NT2/D1 (cell line): ENCODE results near the gene OR2AT4.
A peak's percentile ranks its signal among the peaks of the same experiment; 100 is the strongest.

Source experiments
- DNase-seq: peaks from one replicate; pipeline ENCODE4 v3.0.0-alpha.2; 2011; ENCODE audit warnings: low read depth, low spot score
- H3K27me3 ChIP-seq: 2 replicates; pipeline ENCODE4 v1.6.0; 2011; ENCODE audit warnings: mild to moderate bottlenecking; ENCODE audit not compliant: insufficient read length, insufficient read depth
- H3K36me3 ChIP-seq: 2 replicates; pipeline ENCODE4 v1.6.1; 2011; ENCODE audit warnings: mild to moderate bottlenecking, low read length, mixed read lengths; ENCODE audit not compliant: insufficient read depth, insufficient read length
- H3K4me1 ChIP-seq: 2 replicates; pipeline ENCODE4 v1.5.1; 2011; ENCODE audit not compliant: insufficient read depth, insufficient read length
- H3K4me3 ChIP-seq: 2 replicates; pipeline ENCODE4 v1.5.1; 2011; ENCODE audit warnings: low read depth; ENCODE audit not compliant: insufficient read length
- H3K9ac ChIP-seq: 2 replicates; pipeline ENCODE4 v1.6.0; 2011; ENCODE audit warnings: low read depth; ENCODE audit not compliant: insufficient read length
- H3K9me3 ChIP-seq: 2 replicates; pipeline ENCODE4 v1.5.1; 2011; ENCODE audit warnings: mild to moderate bottlenecking, low read length; ENCODE audit not compliant: insufficient read depth
- SUZ12 ChIP-seq: IDR thresholded peaks from 2 replicates; pipeline ENCODE4 v1.6.1; 2011; ENCODE audit not compliant: insufficient read length, insufficient read depth; ENCODE audit errors: extremely low read depth
- YY1 ChIP-seq: IDR thresholded peaks from 2 replicates; pipeline ENCODE4 v1.6.1; 2011; ENCODE audit not compliant: insufficient read length, insufficient read depth
- ZNF274 ChIP-seq: IDR thresholded peaks from 2 replicates; pipeline ENCODE4 v1.6.1; 2011; ENCODE audit warnings: mild to moderate bottlenecking, low read depth, low read length

The OR2AT4 gene

DNA sequence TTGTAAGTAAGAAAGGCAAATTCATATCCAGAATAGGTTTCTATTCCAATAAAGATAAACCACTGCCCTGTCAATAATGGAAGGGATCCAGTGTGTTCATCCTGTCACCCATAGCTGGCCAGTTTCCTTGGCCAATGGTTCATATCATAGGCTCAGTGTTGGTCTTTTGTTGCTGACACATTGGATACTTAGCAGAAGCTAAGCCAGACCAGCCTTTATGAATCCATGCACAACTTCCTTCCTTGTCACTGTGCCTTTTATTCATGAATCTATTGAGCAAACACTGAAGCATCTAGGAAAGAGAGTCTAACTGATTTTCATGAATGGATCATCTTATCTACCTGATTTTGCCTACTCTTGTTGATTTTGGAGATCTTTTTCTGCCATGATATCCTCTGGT lies 20.0 kb downstream of the OR2AT4 start:
- Histone ChIP-seq H3K9ac (no peak overlapping the region), H3K9me3 (no peaks in the 10 kb centered on the region), H3K4me3 (no peak overlapping the region), H3K27me3 (no peaks in the 10 kb centered on the region), H3K4me1 (no peaks in the 10 kb centered on the region), H3K36me3 (no peaks in the 10 kb centered on the region)
- no peak for DNase-seq
- TF ChIP-seq YY1: no peak
- TF ChIP-seq SUZ12: no peak
- no peak for TF ChIP-seq ZNF274

DNA sequence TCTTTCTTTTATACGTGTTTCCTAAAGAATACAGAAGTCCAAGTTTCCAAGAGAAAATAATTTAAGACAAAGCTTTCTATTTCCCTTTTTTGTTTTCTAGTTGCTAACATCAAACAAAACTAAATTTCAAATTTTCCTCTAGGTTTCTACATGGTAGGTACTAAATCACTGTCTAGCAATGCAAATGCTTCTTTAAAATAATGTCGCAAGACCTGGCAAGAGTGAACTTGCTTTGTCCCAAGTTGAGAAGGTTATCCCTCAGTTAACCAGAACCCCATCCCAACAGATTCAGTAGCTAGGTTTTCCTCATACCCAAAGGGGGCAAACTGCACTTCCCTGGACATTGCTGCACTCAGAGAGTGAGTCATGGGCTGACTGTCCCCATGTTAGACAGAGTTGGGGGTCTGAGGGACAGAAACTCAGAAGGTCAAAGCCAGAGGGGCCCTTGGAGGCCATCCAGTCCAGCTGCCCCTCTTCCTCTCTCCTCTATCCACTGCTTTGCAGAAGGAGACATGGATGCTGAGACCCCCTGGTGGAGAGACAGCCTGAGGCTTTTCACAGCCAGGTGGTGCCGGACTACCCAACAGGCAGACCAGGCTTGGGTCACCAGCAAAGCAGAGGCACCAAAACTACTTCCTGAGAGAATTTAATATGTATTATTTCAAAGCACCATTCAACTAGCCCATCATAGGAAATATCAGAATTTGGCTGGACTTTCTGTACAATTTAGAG lies 23.1 kb downstream of the OR2AT4 start:
- TF ChIP-seq ZNF274 (no peak), YY1 (no peak), SUZ12 (no peak)
- H3K9ac ChIP-seq: no peak overlapping the region

DNA sequence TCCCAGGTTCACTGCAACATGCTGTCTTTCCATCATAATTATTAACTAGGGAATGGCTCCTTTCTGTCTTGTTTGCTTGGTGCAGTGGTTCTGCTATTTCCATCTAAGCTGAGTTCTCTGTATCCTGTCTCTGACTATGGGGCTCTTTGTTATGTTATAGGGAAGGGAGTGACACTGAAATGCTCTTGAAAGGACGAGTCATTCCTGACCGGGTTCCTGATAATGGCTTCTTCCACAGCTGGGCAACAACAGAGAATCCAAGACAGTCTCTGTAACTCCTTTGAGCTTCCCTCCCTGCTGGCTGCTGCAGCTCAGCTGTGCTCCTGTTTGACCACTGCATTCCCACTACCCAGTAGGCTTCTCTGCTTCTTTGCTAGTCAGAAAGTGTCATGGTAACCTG lies 24.1 kb downstream of the OR2AT4 start:
- Histone ChIP-seq H3K9ac (no peak overlapping the region), H3K4me1 (no peaks in the 10 kb centered on the region), H3K4me3 (no peak overlapping the region), H3K9me3 (no peaks in the 10 kb centered on the region), H3K36me3 (no peaks in the 10 kb centered on the region), H3K27me3 (no peaks in the 10 kb centered on the region)
- DNase-seq: peak; percentile 56
- TF ChIP-seq ZNF274 (no peak), YY1 (no peak), SUZ12 (no peak)

More for the DNA sequence above, 23.1 kb downstream of the OR2AT4 start:
- Histone ChIP-seq H3K36me3 (no peaks in the 10 kb centered on the region), H3K4me1 (no peaks in the 10 kb centered on the region), H3K9me3 (no peaks in the 10 kb centered on the region), H3K4me3 (no peak overlapping the region), H3K27me3 (no peaks in the 10 kb centered on the region)
- DNase-seq: no peak

DNA sequence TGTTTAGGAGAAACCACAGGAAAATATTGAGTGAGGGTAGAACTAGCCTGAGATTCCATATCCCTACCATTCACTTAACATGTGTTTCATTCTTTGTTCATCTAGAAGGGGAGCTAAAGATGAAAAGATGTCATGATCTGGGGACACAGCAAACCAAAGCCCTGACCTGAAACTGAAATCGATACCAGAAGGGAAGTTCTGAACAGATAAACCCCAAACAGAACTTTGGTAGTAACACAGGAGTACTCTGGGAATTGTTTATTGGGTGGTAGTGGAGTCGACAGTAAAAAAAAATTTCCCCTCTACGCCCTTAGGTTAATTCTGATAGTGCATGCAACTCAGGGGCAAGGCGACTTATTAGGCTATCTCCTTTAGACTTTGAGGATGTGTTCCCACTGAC lies 27.2 kb downstream of the OR2AT4 start:
- no peaks in the 10 kb centered on the region for H3K27me3 ChIP-seq
- H3K4me3 ChIP-seq: no peak overlapping the region
- DNase-seq: no peak
- no peaks in the 10 kb centered on the region for H3K9me3 ChIP-seq
- no peak overlapping the region for H3K9ac ChIP-seq
- no peaks in the 10 kb centered on the region for H3K4me1 ChIP-seq
- H3K36me3 ChIP-seq: no peaks in the 10 kb centered on the region
- TF ChIP-seq YY1 (no peak), SUZ12 (no peak), ZNF274 (no peak)

DNA sequence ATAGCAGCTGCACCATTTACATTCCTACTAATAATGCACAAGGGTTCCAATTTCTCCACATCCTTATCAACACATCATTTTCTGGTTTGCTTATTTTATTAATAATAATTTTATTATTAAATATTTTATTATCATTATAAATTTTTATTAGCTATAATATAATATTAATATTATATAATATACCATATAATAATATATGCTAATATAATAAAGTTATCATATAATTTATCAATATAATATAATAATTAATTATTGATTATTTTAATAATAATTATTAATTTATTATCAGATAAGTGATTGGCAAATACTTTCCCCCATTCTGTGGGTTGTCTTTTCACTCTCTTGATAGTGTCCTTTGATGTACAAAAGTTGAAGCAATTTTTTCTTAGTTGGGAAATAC lies 27.7 kb downstream of the OR2AT4 start:
- no peak overlapping the region for H3K4me3 ChIP-seq
- no peaks in the 10 kb centered on the region for H3K27me3 ChIP-seq
- TF ChIP-seq SUZ12 (no peak), ZNF274 (no peak), YY1 (no peak)
- H3K9me3 ChIP-seq: no peaks in the 10 kb centered on the region
- no peaks in the 10 kb centered on the region for H3K36me3 ChIP-seq
- DNase-seq: no peak
- H3K9ac ChIP-seq: no peak overlapping the region
- no peaks in the 10 kb centered on the region for H3K4me1 ChIP-seq

DNA sequence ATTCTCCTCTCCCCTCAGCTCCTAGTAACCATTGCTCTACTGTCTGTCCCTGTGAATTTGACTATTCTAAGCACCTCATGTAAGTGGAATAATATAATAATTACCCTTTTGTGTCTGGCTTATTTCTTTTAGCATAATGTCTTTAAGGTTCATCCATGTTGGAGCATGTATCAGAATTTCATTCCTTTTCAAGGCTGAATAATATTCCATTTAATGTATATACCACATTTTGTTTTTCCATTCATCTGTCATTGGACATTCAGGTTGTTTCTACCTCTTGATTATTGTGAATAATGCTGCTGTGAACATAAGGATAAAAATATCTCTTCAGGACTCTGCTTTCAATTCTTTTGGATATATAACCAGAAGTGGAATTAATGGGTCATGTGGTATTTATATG lies 28.1 kb downstream of the OR2AT4 start:
- no peak for DNase-seq
- no peak overlapping the region for H3K4me3 ChIP-seq
- H3K9me3 ChIP-seq: no peaks in the 10 kb centered on the region
- no peaks in the 10 kb centered on the region for H3K4me1 ChIP-seq
- no peaks in the 10 kb centered on the region for H3K27me3 ChIP-seq
- H3K9ac ChIP-seq: no peak overlapping the region
- no peaks in the 10 kb centered on the region for H3K36me3 ChIP-seq
- TF ChIP-seq ZNF274: no peak
- no peak for TF ChIP-seq SUZ12
- no peak for TF ChIP-seq YY1

DNA sequence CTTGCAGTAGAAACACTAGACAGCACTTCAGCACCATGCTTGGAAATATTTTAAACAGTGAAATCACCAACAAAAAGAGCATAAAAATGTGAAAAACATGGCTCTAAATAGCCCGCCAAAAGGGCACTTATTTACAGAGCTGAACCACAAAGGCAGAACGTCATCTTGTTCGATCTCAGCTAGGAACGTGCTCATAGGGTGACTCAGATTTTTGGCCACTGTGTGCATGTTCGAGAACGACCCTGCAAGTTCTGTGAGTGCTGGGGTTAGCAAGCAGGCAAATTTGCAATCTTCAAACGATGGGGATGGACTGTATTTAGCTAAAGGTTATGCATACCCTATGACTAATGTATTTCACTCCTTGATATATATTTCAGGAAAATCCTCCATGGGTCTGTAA lies 30.6 kb downstream of the OR2AT4 start:
- TF ChIP-seq YY1: no peak
- TF ChIP-seq SUZ12: no peak
- no peak for DNase-seq
- Histone ChIP-seq H3K4me1 (no peaks in the 10 kb centered on the region), H3K9me3 (no peaks in the 10 kb centered on the region), H3K36me3 (no peaks in the 10 kb centered on the region), H3K9ac (no peak overlapping the region), H3K27me3 (no peaks in the 10 kb centered on the region), H3K4me3 (no peak overlapping the region)

DNA sequence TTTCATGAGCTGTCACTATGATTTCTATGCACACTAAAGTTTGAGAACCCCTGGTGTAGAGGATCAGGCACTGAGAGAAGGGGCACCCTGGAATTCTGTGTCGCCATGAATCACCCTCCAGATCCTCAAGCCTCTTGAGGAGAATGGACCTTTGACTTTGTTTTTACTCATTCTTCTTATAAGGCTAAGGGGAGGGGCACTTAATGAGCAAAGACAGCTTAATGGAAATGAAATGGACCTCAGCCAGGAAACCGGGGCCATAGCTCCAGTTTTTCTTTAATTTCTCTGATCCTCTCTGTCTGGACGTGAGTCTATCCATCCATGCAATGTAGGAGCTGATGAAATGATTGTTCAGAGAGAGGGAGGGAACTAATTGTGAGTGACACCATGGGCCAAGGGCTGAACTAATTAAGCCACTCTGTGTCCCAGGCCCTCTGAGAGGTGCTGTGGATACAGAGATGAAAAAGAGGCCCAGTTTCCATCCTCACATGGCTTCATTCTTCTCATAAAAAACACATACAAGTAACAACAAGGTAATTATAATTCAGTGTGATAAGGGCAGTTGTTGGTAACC lies 32.8 kb downstream of the OR2AT4 start:
- DNase-seq: no peak
- H3K27me3 ChIP-seq: no peaks in the 10 kb centered on the region
- no peaks in the 10 kb centered on the region for H3K36me3 ChIP-seq
- TF ChIP-seq YY1 (no peak), ZNF274 (no peak), SUZ12 (no peak)
- no peaks in the 10 kb centered on the region for H3K4me1 ChIP-seq
- H3K9me3 ChIP-seq: no peaks in the 10 kb centered on the region
- no peak overlapping the region for H3K4me3 ChIP-seq
- no peak overlapping the region for H3K9ac ChIP-seq
